ENCODE measurements around the gene POU3F3.

DNA sequence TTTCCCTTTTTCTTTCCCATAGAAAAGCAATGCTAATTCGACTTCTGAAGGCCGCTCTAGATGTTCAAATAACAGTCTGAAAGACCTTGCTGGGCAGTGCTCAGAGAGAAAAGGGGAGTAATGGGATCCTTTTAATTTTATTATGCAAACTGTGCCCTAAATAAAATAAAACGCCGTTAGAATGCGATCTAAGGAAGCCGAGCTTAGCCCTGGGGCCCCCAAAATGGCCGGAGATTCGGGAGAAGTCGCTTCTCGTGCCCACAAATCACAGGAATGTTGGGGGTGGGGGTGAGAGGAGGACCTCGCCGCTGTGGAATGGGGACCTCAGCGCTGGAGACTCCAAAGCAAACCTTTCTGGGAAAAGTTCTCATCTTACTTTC lies 8.4 kb upstream of the POU3F3 start:
- TF ChIP-seq ZNF302 (tag by site-specific recombination; IDR thresholded peaks at IDR 0.05; ENCODE audit: low read depth) (no peak), ZNF24 (tag by site-specific recombination; IDR thresholded peaks at IDR 0.05) (no peak), ZNF350 (tag by site-specific recombination; IDR thresholded peaks at IDR 0.05) (no peak), ZBTB1 (tag by site-specific recombination; IDR thresholded peaks at IDR 0.05) (no peak), ZBTB48 (tag by site-specific recombination; IDR thresholded peaks at IDR 0.05) (no peak)
- TF ChIP-seq, protein P1, sequence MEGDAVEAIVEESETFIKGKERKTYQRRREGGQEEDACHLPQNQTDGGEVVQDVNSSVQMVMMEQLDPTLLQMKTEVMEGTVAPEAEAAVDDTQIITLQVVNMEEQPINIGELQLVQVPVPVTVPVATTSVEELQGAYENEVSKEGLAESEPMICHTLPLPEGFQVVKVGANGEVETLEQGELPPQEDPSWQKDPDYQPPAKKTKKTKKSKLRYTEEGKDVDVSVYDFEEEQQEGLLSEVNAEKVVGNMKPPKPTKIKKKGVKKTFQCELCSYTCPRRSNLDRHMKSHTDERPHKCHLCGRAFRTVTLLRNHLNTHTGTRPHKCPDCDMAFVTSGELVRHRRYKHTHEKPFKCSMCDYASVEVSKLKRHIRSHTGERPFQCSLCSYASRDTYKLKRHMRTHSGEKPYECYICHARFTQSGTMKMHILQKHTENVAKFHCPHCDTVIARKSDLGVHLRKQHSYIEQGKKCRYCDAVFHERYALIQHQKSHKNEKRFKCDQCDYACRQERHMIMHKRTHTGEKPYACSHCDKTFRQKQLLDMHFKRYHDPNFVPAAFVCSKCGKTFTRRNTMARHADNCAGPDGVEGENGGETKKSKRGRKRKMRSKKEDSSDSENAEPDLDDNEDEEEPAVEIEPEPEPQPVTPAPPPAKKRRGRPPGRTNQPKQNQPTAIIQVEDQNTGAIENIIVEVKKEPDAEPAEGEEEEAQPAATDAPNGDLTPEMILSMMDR (tag by site-specific recombination; IDR thresholded peaks at IDR 0.05): no peak

Measured in HEK293 (cell line).